ENCODE results near the gene WDR41. TPM values are rescaled to one million over a fixed set of nuclear protein-coding genes. Genes with fewer than 3 reads are reported as not detected.

The WDR41 gene
- total RNA-seq, 1 experiment from 2014 or later: 35.4 TPM

DNA sequence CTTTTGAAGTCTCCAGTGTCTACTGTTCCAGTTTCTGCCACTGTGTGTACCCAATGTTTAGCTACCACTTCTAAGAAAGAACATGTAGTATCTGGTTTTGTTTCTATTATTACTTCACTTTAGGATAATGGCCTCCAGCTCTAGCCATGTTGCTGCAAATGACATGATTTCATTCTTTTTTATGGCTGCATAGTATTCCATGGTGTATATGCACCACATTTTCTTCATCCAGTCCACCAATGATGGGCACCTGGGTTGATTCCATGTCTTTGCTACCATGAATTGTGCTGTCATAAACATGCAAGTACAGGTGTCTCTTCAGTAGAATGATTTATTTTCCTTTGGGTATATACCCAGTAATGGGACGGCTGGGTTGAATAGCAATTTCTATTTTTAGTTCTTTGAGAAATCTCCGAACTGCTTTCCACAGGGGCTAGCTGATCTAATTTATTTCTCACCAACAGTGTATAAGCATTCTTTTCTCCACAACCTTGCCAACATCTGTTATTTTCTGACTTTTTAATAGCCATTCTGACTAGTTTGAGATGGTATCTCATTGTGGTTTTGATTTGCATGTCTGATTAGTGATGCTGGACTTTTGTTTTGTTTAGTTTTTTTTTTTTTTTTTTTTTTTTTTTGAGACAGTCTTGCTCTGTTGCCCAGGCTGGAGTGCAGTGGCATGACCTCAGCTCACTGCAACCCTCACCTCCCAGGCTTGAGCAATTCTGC, 68.9 kb downstream of the WDR41 start:
- no peaks in the 10 kb centered on the region for H3K9me3 Mint-ChIP-seq (ENCODE audit: low read depth, unreplicated experiment)

DNA sequence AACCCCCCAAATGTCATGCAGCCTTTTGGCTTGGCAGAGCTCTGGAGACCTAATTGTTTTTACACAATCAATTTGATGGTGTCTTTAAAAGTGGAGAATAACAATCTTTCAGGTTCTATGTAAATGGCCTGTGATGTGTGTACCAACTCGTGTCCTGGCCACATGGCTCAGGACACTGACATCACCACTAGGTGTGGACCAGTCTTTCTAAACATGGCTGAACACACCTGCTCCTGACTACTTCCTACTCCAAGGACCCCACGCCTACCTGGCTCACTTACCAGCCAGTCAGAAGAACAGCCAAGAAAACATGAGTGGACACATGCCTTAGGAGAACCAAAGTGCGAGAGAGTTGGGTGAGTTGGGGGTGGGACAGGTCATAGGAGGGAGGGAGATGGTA, 71.2 kb downstream of the WDR41 start:
- Mint-ChIP-seq H3K4me1 (ENCODE audit: low read depth, unreplicated experiment) (no peaks in the 10 kb centered on the region), H3K27me3 (ENCODE audit: unreplicated experiment) (no peaks in the 10 kb centered on the region), H3K36me3 (ENCODE audit: insufficient read depth, unreplicated experiment) (no peaks in the 10 kb centered on the region), H3K27ac (ENCODE audit: unreplicated experiment) (no peak overlapping the region), H3K4me3 (ENCODE audit: low read depth, unreplicated experiment) (no peak overlapping the region), H3K9me3 (ENCODE audit: low read depth, unreplicated experiment) (no peaks in the 10 kb centered on the region)
- intact Hi-C loops (cut with micrococcal nuclease; ENCODE audit: unreplicated experiment): no loop called here
- TF ChIP-seq, protein P1, sequence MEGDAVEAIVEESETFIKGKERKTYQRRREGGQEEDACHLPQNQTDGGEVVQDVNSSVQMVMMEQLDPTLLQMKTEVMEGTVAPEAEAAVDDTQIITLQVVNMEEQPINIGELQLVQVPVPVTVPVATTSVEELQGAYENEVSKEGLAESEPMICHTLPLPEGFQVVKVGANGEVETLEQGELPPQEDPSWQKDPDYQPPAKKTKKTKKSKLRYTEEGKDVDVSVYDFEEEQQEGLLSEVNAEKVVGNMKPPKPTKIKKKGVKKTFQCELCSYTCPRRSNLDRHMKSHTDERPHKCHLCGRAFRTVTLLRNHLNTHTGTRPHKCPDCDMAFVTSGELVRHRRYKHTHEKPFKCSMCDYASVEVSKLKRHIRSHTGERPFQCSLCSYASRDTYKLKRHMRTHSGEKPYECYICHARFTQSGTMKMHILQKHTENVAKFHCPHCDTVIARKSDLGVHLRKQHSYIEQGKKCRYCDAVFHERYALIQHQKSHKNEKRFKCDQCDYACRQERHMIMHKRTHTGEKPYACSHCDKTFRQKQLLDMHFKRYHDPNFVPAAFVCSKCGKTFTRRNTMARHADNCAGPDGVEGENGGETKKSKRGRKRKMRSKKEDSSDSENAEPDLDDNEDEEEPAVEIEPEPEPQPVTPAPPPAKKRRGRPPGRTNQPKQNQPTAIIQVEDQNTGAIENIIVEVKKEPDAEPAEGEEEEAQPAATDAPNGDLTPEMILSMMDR (IDR thresholded peaks at IDR 0.05; ENCODE audit: unreplicated experiment): no peak
- no TSS peak for BruUV-seq (replicated peaks)
- DNase-seq: no peak
- CTCF ChIA-PET: no interaction called here

More for the DNA sequence above, 68.9 kb downstream of the WDR41 start:
- no peak for DNase-seq
- TF ChIP-seq, protein P1 (IDR thresholded peaks at IDR 0.05; ENCODE audit: unreplicated experiment): no peak
- CTCF ChIA-PET: interaction anchor here (0.6 kb wide), 1 partner anchor 1519 kb away, joined by 3 read pairs; no protein-coding TSS in a partner anchor
- BruUV-seq (replicated peaks): no TSS peak
- Mint-ChIP-seq H3K27ac (ENCODE audit: unreplicated experiment) (no peak overlapping the region), H3K36me3 (ENCODE audit: insufficient read depth, unreplicated experiment) (no peaks in the 10 kb centered on the region), H3K4me3 (ENCODE audit: low read depth, unreplicated experiment) (no peak overlapping the region), H3K4me1 (ENCODE audit: low read depth, unreplicated experiment) (no peaks in the 10 kb centered on the region), H3K27me3 (ENCODE audit: unreplicated experiment) (no peaks in the 10 kb centered on the region)
- intact Hi-C loops (cut with micrococcal nuclease; ENCODE audit: unreplicated experiment): no loop called here

- no peaks in the 10 kb centered on the region for H3K9me3 Mint-ChIP-seq (ENCODE audit: low read depth, unreplicated experiment)
Measured at GRCh38 chr5:77419644-77420582, 72.2 kb downstream of the WDR41 start.

More at GRCh38 chr5:77419644-77420582, 72.2 kb downstream of the WDR41 start:
- Mint-ChIP-seq H3K4me1 (ENCODE audit: low read depth, unreplicated experiment) (no peaks in the 10 kb centered on the region), H3K27ac (ENCODE audit: unreplicated experiment) (no peak overlapping the region), H3K27me3 (ENCODE audit: unreplicated experiment) (no peaks in the 10 kb centered on the region), H3K4me3 (ENCODE audit: low read depth, unreplicated experiment) (no peak overlapping the region), H3K36me3 (ENCODE audit: insufficient read depth, unreplicated experiment) (no peaks in the 10 kb centered on the region)
- no TSS peak for BruUV-seq (replicated peaks)
- intact Hi-C loops (cut with micrococcal nuclease; ENCODE audit: unreplicated experiment): no loop called here
- CTCF ChIA-PET: no interaction called here
- TF ChIP-seq, protein P1 (IDR thresholded peaks at IDR 0.05; ENCODE audit: unreplicated experiment): no peak
- no peak for DNase-seq

Measured in Calu3 (cell line).